GM12873 (cell line): ENCODE measurements around the gene COQ8B.

Source experiments
- CTCF ChIP-seq: IDR thresholded peaks from 2 replicates; pipeline ENCODE4 v1.5.1; 2012; ENCODE audit warnings: low read depth, mild to moderate bottlenecking, moderate library complexity, low read length, control low read depth; ENCODE audit not compliant: insufficient read depth; ENCODE audit errors: missing control alignments

COQ8B gene

GRCh38 chr19:40718774-40719391 is 2.2 kb upstream of the COQ8B start:
- no peak for TF ChIP-seq CTCF

GRCh38 chr19:40717880-40718773 is 1.4 kb upstream of the COQ8B start:
- TF ChIP-seq CTCF: no peak

GRCh38 chr19:40717325-40717879 is 716 bp upstream of the COQ8B start:
- TF ChIP-seq CTCF: no peak

- no peak for TF ChIP-seq CTCF
Measured at GRCh38 chr19:40716031-40716481, 630 bp downstream of the COQ8B start.

- peak; percentile 19 for TF ChIP-seq CTCF
Measured at GRCh38 chr19:40714441-40715299, 2.0 kb downstream of the COQ8B start.

GRCh38 chr19:40713939-40714338 is 2.7 kb downstream of the COQ8B start:
- no peak for TF ChIP-seq CTCF
